ENCODE data around the gene KRTAP4-4.
"Not testable (repeated sequence)": the region's sequence is repeated elsewhere in the genome, so short reads cannot be mapped to it uniquely, and the experiment has no call there.

The KRTAP4-4 gene

GRCh38 chr17:41148971-41149651 is 11.4 kb downstream of the KRTAP4-4 start:
- not testable (repeated sequence) for DNase-seq (ENCODE audit: low read depth in 2 of 2)

GRCh38 chr17:41147531-41148204 is 12.9 kb downstream of the KRTAP4-4 start:
- no peak for DNase-seq (ENCODE audit: low read depth in 2 of 2)

GRCh38 chr17:41145261-41145660 is 15.3 kb downstream of the KRTAP4-4 start:
- no peak for DNase-seq (ENCODE audit: low read depth in 2 of 2)

GRCh38 chr17:41144846-41145245 is 15.7 kb downstream of the KRTAP4-4 start:
- DNase-seq (ENCODE audit: low read depth in 2 of 2): no peak

- DNase-seq (ENCODE audit: low read depth in 2 of 2): no peak
Observed at GRCh38 chr17:41141361-41141760, 19.2 kb downstream of the KRTAP4-4 start.

GRCh38 chr17:41140360-41141131 is 20.0 kb downstream of the KRTAP4-4 start, which contains the start of gene KRTAP4-6:
Gene KRTAP4-6 (minus strand): TSS chr17:41140544. CDS start chr17:41140487, 57 bp downstream.
- DNase-seq (ENCODE audit: low read depth in 2 of 2): no peak

GRCh38 chr17:41139865-41140264 is 20.7 kb downstream of the KRTAP4-4 start:
- DNase-seq (ENCODE audit: low read depth in 2 of 2): not testable (repeated sequence)

GRCh38 chr17:41133880-41134735 is 26.4 kb downstream of the KRTAP4-4 start:
- DNase-seq (ENCODE audit: low read depth in 2 of 2): no peak

- DNase-seq (ENCODE audit: low read depth in 2 of 2): no peak
Observed at GRCh38 chr17:41131979-41132378, 28.6 kb downstream of the KRTAP4-4 start.

GRCh38 chr17:41127371-41127770 is 33.2 kb downstream of the KRTAP4-4 start:
- DNase-seq (ENCODE audit: low read depth in 2 of 2): no peak

- DNase-seq (ENCODE audit: low read depth in 2 of 2): no peak
Observed at GRCh38 chr17:41126412-41126811, 34.1 kb downstream of the KRTAP4-4 start.

- no peak for DNase-seq (ENCODE audit: low read depth in 2 of 2)
Observed at GRCh38 chr17:41125064-41125463, 35.5 kb downstream of the KRTAP4-4 start.

- not testable (repeated sequence) for DNase-seq (ENCODE audit: low read depth in 2 of 2)
Observed at GRCh38 chr17:41123991-41124371, 36.6 kb downstream of the KRTAP4-4 start, which contains the start of gene KRTAP4-12. Gene KRTAP4-12 (minus strand): TSS chr17:41124182. CDS start chr17:41124122, 60 bp downstream.

- DNase-seq (ENCODE audit: low read depth in 2 of 2): not testable (repeated sequence)
Observed at GRCh38 chr17:41123292-41123990, 37.1 kb downstream of the KRTAP4-4 start.

- DNase-seq (ENCODE audit: low read depth in 2 of 2): no peak
Observed at GRCh38 chr17:41121742-41122141, 38.8 kb downstream of the KRTAP4-4 start.

GRCh38 chr17:41119696-41120690 is 40.6 kb downstream of the KRTAP4-4 start:
- DNase-seq (ENCODE audit: low read depth in 2 of 2): not testable (repeated sequence)

GRCh38 chr17:41118721-41119120 is 41.8 kb downstream of the KRTAP4-4 start:
- DNase-seq (ENCODE audit: low read depth in 2 of 2): no peak

GRCh38 chr17:41117846-41118386 is 42.6 kb downstream of the KRTAP4-4 start, which contains the start of gene KRTAP4-11:
Gene KRTAP4-11 (minus strand): TSS chr17:41118373. CDS start chr17:41118315, 58 bp downstream.
- not testable (repeated sequence) for DNase-seq (ENCODE audit: low read depth in 2 of 2)

GRCh38 chr17:41116297-41116696 is 44.3 kb downstream of the KRTAP4-4 start:
- DNase-seq (ENCODE audit: low read depth in 2 of 2): no peak
